ENCODE data around the gene CCDC121.
A peak's percentile ranks its signal among the peaks of the same experiment; 100 is the strongest.
"Not testable (repeated sequence)": the region's sequence is repeated elsewhere in the genome, so short reads cannot be mapped to it uniquely, and the experiment has no call there.

Gene CCDC121

GRCh38 chr2:27652341-27652740, 23.5 kb upstream of the CCDC121 start:
- peaks cover 58% of the 10 kb centered on the region for H3K36me3 Mint-ChIP-seq (ENCODE audit: insufficient read depth)
- no peaks in the 10 kb centered on the region for H3K9me3 Mint-ChIP-seq
- no peaks in the 10 kb centered on the region for H3K27me3 Mint-ChIP-seq
- no peak overlapping the region for H3K27ac Mint-ChIP-seq
- H3K4me3 Mint-ChIP-seq = no peak overlapping the region
- DNase-seq = no peak
- peaks cover 0 to 4% of the 10 kb centered on the region in 2 donors for H3K4me1 Mint-ChIP-seq (ENCODE audit: low read depth in 2 of 2)
- no peak for ATAC-seq (replicated peaks)

- Mint-ChIP-seq H3K4me3 (no peak overlapping the region), H3K4me1 (ENCODE audit: low read depth in 2 of 2) (peaks cover 0 to 4% of the 10 kb centered on the region in 2 donors)
- no peak for DNase-seq
These were observed 22.2 kb upstream of the CCDC121 start for GRCh38 chr2:27651056-27651455.

GRCh38 chr2:27647737-27648136, 18.9 kb upstream of the CCDC121 start:
- H3K27ac Mint-ChIP-seq = peak overlapping the region; percentile 47 to 62
- H3K4me3 Mint-ChIP-seq = no peak overlapping the region
- no peaks in the 10 kb centered on the region for H3K9me3 Mint-ChIP-seq

More at GRCh38 chr2:27651056-27651455, 22.2 kb upstream of the CCDC121 start:
- Mint-ChIP-seq H3K36me3 (ENCODE audit: insufficient read depth) (peaks cover 53% of the 10 kb centered on the region), H3K27me3 (no peaks in the 10 kb centered on the region), H3K9me3 (no peaks in the 10 kb centered on the region), H3K27ac (no peak overlapping the region)
- ATAC-seq (replicated peaks) = no peak

GRCh38 chr2:27647289-27647688, 18.5 kb upstream of the CCDC121 start:
- peaks cover 65% of the 10 kb centered on the region for H3K36me3 Mint-ChIP-seq (ENCODE audit: insufficient read depth)
- peak overlapping the region; percentile 47 to 62 for H3K27ac Mint-ChIP-seq

More at GRCh38 chr2:27647737-27648136, 18.9 kb upstream of the CCDC121 start:
- peaks cover 60% of the 10 kb centered on the region for H3K36me3 Mint-ChIP-seq (ENCODE audit: insufficient read depth)
- H3K4me1 Mint-ChIP-seq (ENCODE audit: low read depth in 2 of 2) = peaks cover 0 to 4% of the 10 kb centered on the region in 2 donors
- DNase-seq (no peak), ATAC-seq (replicated peaks) (no peak)
- no peaks in the 10 kb centered on the region for H3K27me3 Mint-ChIP-seq

GRCh38 chr2:27645197-27645596, 16.4 kb upstream of the CCDC121 start:
- no peaks in the 10 kb centered on the region for H3K9me3 Mint-ChIP-seq
- H3K27me3 Mint-ChIP-seq = no peaks in the 10 kb centered on the region
- ATAC-seq (replicated peaks) (no peak), DNase-seq (no peak)
- H3K27ac Mint-ChIP-seq = no peak overlapping the region
- no peaks in the 10 kb centered on the region for H3K4me1 Mint-ChIP-seq (ENCODE audit: low read depth in 2 of 2)
- no peak overlapping the region for H3K4me3 Mint-ChIP-seq
- H3K36me3 Mint-ChIP-seq (ENCODE audit: insufficient read depth) = peaks cover 63% of the 10 kb centered on the region

More at GRCh38 chr2:27647289-27647688, 18.5 kb upstream of the CCDC121 start:
- Mint-ChIP-seq H3K9me3 (no peaks in the 10 kb centered on the region), H3K27me3 (no peaks in the 10 kb centered on the region), H3K4me1 (ENCODE audit: low read depth in 2 of 2) (no peaks in the 10 kb centered on the region), H3K4me3 (no peak overlapping the region)
- DNase-seq (no peak), ATAC-seq (replicated peaks) (no peak)

- Mint-ChIP-seq H3K27me3 (no peaks in the 10 kb centered on the region), H3K9me3 (no peaks in the 10 kb centered on the region), H3K36me3 (ENCODE audit: insufficient read depth) (peaks cover 67% of the 10 kb centered on the region), H3K4me1 (ENCODE audit: low read depth in 2 of 2) (peaks cover 11 to 14% of the 10 kb centered on the region in 2 donors), H3K4me3 (no peak overlapping the region), H3K27ac (no peak overlapping the region)
- DNase-seq = no peak
- ATAC-seq (replicated peaks) = no peak
These were observed 12.0 kb upstream of the CCDC121 start for GRCh38 chr2:27640722-27641245.

GRCh38 chr2:27638709-27639108, 9.9 kb upstream of the CCDC121 start:
- no peak for DNase-seq
- peak overlapping the region in 1 of 2 donors; percentile 53 for H3K4me3 Mint-ChIP-seq
- H3K27ac Mint-ChIP-seq = peak overlapping the region; percentile 77 to 84
- no peaks in the 10 kb centered on the region for H3K27me3 Mint-ChIP-seq
- H3K9me3 Mint-ChIP-seq = no peaks in the 10 kb centered on the region
- H3K4me1 Mint-ChIP-seq (ENCODE audit: low read depth in 2 of 2) = peaks cover 14% of the 10 kb centered on the region in 2 donors
- no peak for ATAC-seq (replicated peaks)
- peaks cover 65% of the 10 kb centered on the region for H3K36me3 Mint-ChIP-seq (ENCODE audit: insufficient read depth)

GRCh38 chr2:27638037-27638637, 9.3 kb upstream of the CCDC121 start:
- H3K4me1 Mint-ChIP-seq (ENCODE audit: low read depth in 2 of 2) = peaks cover 14% of the 10 kb centered on the region in 2 donors
- peak overlapping the region; percentile 77 to 84 for H3K27ac Mint-ChIP-seq
- no peaks in the 10 kb centered on the region for H3K9me3 Mint-ChIP-seq
- peak overlapping the region; percentile 8 to 53 for H3K4me3 Mint-ChIP-seq
- DNase-seq (no peak), ATAC-seq (replicated peaks) (peak; percentile 89)
- peaks cover 68% of the 10 kb centered on the region for H3K36me3 Mint-ChIP-seq (ENCODE audit: insufficient read depth)
- no peaks in the 10 kb centered on the region for H3K27me3 Mint-ChIP-seq

- H3K9me3 Mint-ChIP-seq = no peaks in the 10 kb centered on the region
- DNase-seq (no peak), ATAC-seq (replicated peaks) (no peak)
- H3K27me3 Mint-ChIP-seq = no peaks in the 10 kb centered on the region
- peaks cover 70% of the 10 kb centered on the region for H3K36me3 Mint-ChIP-seq (ENCODE audit: insufficient read depth)
- no peak overlapping the region for H3K27ac Mint-ChIP-seq
- peaks cover 14 to 16% of the 10 kb centered on the region in 2 donors for H3K4me1 Mint-ChIP-seq (ENCODE audit: low read depth in 2 of 2)
- H3K4me3 Mint-ChIP-seq = no peak overlapping the region
These were observed 8.0 kb upstream of the CCDC121 start for GRCh38 chr2:27636766-27637165.

- no peak overlapping the region for H3K27ac Mint-ChIP-seq
- H3K36me3 Mint-ChIP-seq (ENCODE audit: insufficient read depth) = peaks cover 62% of the 10 kb centered on the region
- DNase-seq = no peak
- peaks cover 18 to 19% of the 10 kb centered on the region in 2 donors for H3K4me1 Mint-ChIP-seq (ENCODE audit: low read depth in 2 of 2)
- no peak overlapping the region for H3K4me3 Mint-ChIP-seq
- H3K27me3 Mint-ChIP-seq = no peaks in the 10 kb centered on the region
- no peak for ATAC-seq (replicated peaks)
- no peaks in the 10 kb centered on the region for H3K9me3 Mint-ChIP-seq
These were observed 5.5 kb upstream of the CCDC121 start for GRCh38 chr2:27634291-27634690.

- H3K36me3 Mint-ChIP-seq (ENCODE audit: insufficient read depth) = peaks cover 38% of the 10 kb centered on the region
- not testable (repeated sequence) for DNase-seq; H3K4me1 Mint-ChIP-seq (ENCODE audit: low read depth in 2 of 2); ATAC-seq (replicated peaks); H3K27me3 Mint-ChIP-seq; H3K27ac Mint-ChIP-seq; H3K4me3 Mint-ChIP-seq; H3K9me3 Mint-ChIP-seq
These were observed 1.4 kb upstream of the CCDC121 start for GRCh38 chr2:27630257-27630656.

- no peak for DNase-seq
- no peaks in the 10 kb centered on the region for H3K27me3 Mint-ChIP-seq
- peak; percentile 21 for ATAC-seq (replicated peaks)
- H3K9me3 Mint-ChIP-seq = no peaks in the 10 kb centered on the region
- peaks cover 7 to 9% of the 10 kb centered on the region in 2 donors for H3K4me1 Mint-ChIP-seq (ENCODE audit: low read depth in 2 of 2)
- H3K27ac Mint-ChIP-seq = no peak overlapping the region
- H3K4me3 Mint-ChIP-seq = no peak overlapping the region
- peaks cover 20% of the 10 kb centered on the region for H3K36me3 Mint-ChIP-seq (ENCODE audit: insufficient read depth)
These were observed 647 bp downstream of the CCDC121 start for GRCh38 chr2:27627963-27628766.

GRCh38 chr2:27626921-27627320, 1.9 kb downstream of the CCDC121 start:
- Mint-ChIP-seq H3K27ac (peak overlapping the region in 1 of 2 donors; percentile 77), H3K36me3 (ENCODE audit: insufficient read depth) (peaks cover 20% of the 10 kb centered on the region)
- not testable (repeated sequence) for DNase-seq; H3K27me3 Mint-ChIP-seq; H3K9me3 Mint-ChIP-seq; ATAC-seq (replicated peaks); H3K4me3 Mint-ChIP-seq; H3K4me1 Mint-ChIP-seq (ENCODE audit: low read depth in 2 of 2)

- H3K4me3 Mint-ChIP-seq, H3K9me3 Mint-ChIP-seq: not testable (repeated sequence)
These were observed 2.5 kb downstream of the CCDC121 start for GRCh38 chr2:27626323-27626722.

More at GRCh38 chr2:27626323-27626722, 2.5 kb downstream of the CCDC121 start:
- ATAC-seq (replicated peaks); H3K4me1 Mint-ChIP-seq (ENCODE audit: low read depth in 2 of 2); H3K27me3 Mint-ChIP-seq; H3K27ac Mint-ChIP-seq; DNase-seq: not testable (repeated sequence)
- H3K36me3 Mint-ChIP-seq (ENCODE audit: insufficient read depth) = peaks cover 24% of the 10 kb centered on the region
